CD14-positive monocyte (primary cell): ENCODE results near the gene TPP2. TPM values are rescaled to one million over a fixed set of nuclear protein-coding genes. Genes with fewer than 3 reads are reported as not detected.

Experiments
- DNase-seq, 3 donors: peaks; one replicate each; pipeline ENCODE4 v3.0.0-alpha.2; 2011 to 2022
- H2AFZ ChIP-seq: 2 replicates; pipeline ENCODE4 v1.6.0; 2012; ENCODE audit warnings: mild to moderate bottlenecking, low read depth, low read length, inconsistent platforms; ENCODE audit not compliant: insufficient read depth, poor library complexity, severe bottlenecking
- H3K27ac ChIP-seq, 2 donors: 1 replicate in 1 of 2; 2 replicates in 1 of 2; pipeline ENCODE4 v1.5.1; 2012 to 2013; ENCODE audit warnings: low read length in 2 of 2, control low read depth in 1 of 2, inconsistent platforms in 1 of 2, low read depth in 1 of 2, mild to moderate bottlenecking in 1 of 2
- H3K27me3 ChIP-seq, 2 donors: one replicate each; pipeline versions ENCODE4 v1.6.0 to v1.6.1; 2011 to 2013; ENCODE audit warnings: low read length in 2 of 2; ENCODE audit not compliant: control insufficient read depth in 2 of 2, insufficient read depth in 2 of 2
- H3K36me3 ChIP-seq, 2 donors: replicated peaks in 1 of 2; 1 replicate in 1 of 2; 2 replicates in 1 of 2; pipeline versions ENCODE4 v1.5.1 to v1.6.1; 2012 to 2013; ENCODE audit warnings: low read length in 2 of 2, control low read depth in 1 of 2, inconsistent platforms in 1 of 2, mild to moderate bottlenecking in 1 of 2; ENCODE audit not compliant: insufficient read depth in 2 of 2, control insufficient read depth in 1 of 2
- H3K4me1 ChIP-seq, 2 donors: 1 replicate in 1 of 2; 2 replicates in 1 of 2; pipeline versions ENCODE4 v1.5.1 to v1.6.1; 2012 to 2013; ENCODE audit warnings: low read length in 2 of 2, control low read depth in 1 of 2, inconsistent platforms in 1 of 2, mild to moderate bottlenecking in 1 of 2, moderate library complexity in 1 of 2; ENCODE audit not compliant: insufficient read depth in 2 of 2, control insufficient read depth in 1 of 2
- H3K4me2 ChIP-seq: replicated peaks from 2 replicates; pipeline ENCODE3; 2012; ENCODE audit warnings: low read length, moderate library complexity, mild to moderate bottlenecking; ENCODE audit not compliant: poor library complexity, severe bottlenecking; ENCODE audit errors: extremely low read depth
- H3K4me3 ChIP-seq, 3 experiments: fragments of 200-600 bp in 1 of 3; sonication (generic) in 1 of 3; replicated peaks in 1 of 3; 1 replicate in 2 of 3; 2 replicates in 1 of 3; pipeline ENCODE4 v1.5.1; 2011 to 2013; ENCODE audit warnings: low read length in 3 of 3, mild to moderate bottlenecking in 3 of 3, control low read depth in 2 of 3, low read depth in 2 of 3, inconsistent platforms in 1 of 3, moderate library complexity in 1 of 3
- H3K79me2 ChIP-seq: 2 replicates; pipeline ENCODE4 v1.6.0; 2012; ENCODE audit warnings: mild to moderate bottlenecking, control low read depth, inconsistent platforms, low read length, moderate library complexity; ENCODE audit not compliant: insufficient read depth
- H3K9ac ChIP-seq: 2 replicates; pipeline ENCODE4 v1.6.0; 2017; ENCODE audit warnings: low read length, mild to moderate bottlenecking; ENCODE audit not compliant: insufficient read depth, poor library complexity, severe bottlenecking
- H3K9me3 ChIP-seq, 2 donors: replicated peaks in 1 of 2; 1 replicate in 1 of 2; 2 replicates in 1 of 2; pipeline versions ENCODE4 v1.5.1 to v1.6.1; 2012 to 2013; ENCODE audit warnings: low read length in 2 of 2, control low read depth in 1 of 2; ENCODE audit not compliant: control insufficient read depth in 1 of 2, insufficient read depth in 1 of 2
- H4K20me1 ChIP-seq: 2 replicates; pipeline ENCODE4 v1.6.0; 2012; ENCODE audit warnings: mild to moderate bottlenecking, low read length, control low read depth, moderate library complexity; ENCODE audit not compliant: insufficient read depth
- H3K27ac Mint-ChIP-seq, 7 donors: one replicate each; pipeline ENCODE4 v1.8.0; 2020; ENCODE audit warnings: mild to moderate bottlenecking in 7 of 7, mixed read lengths in 7 of 7, moderate library complexity in 6 of 7, inconsistent platforms in 2 of 7
- H3K27me3 Mint-ChIP-seq, 3 donors: one replicate each; pipeline ENCODE4 v1.8.0; 2021 to 2022; ENCODE audit warnings: low read depth in 3 of 3, mild to moderate bottlenecking in 3 of 3, mixed read lengths in 3 of 3, moderate library complexity in 3 of 3, inconsistent platforms in 1 of 3
- H3K36me3 Mint-ChIP-seq, 2 donors: one replicate each; pipeline ENCODE4 v1.8.0; 2020; ENCODE audit warnings: mixed read lengths in 2 of 2, inconsistent platforms in 1 of 2, mild to moderate bottlenecking in 1 of 2
- H3K4me1 Mint-ChIP-seq: one replicate; pipeline ENCODE4 v1.8.0; 2020; ENCODE audit warnings: mild to moderate bottlenecking, mixed read lengths
- H3K4me3 Mint-ChIP-seq, 2 donors: one replicate each; pipeline ENCODE4 v1.8.0; 2020; ENCODE audit warnings: mild to moderate bottlenecking in 2 of 2, mixed read lengths in 2 of 2, moderate library complexity in 1 of 2
- H3K9me3 Mint-ChIP-seq, 7 donors: one replicate each; pipeline ENCODE4 v1.8.0; 2020 to 2022; ENCODE audit warnings: mixed read lengths in 7 of 7, mild to moderate bottlenecking in 6 of 7, moderate library complexity in 6 of 7, inconsistent platforms in 2 of 7
- WGBS: methylation state at CpG from one replicate; pipeline ENCODE4 v1.1.5; 2013; ENCODE audit warnings: missing lambda C conversion rate; ENCODE audit not compliant: insufficient coverage; 5-methylcytosine and 5-hydroxymethylcytosine counted together
- intact Hi-C, 2 donors: fragments of 100-400 bp; cut with micrococcal nuclease; formaldehyde crosslinking; loops; one replicate each; pipeline versions ENCODE4 v1.15.0 to v1.15.1; 2023
- polyA plus RNA-seq, 3 donors: library from polyadenylated mRNA; depleted of rRNA in 1 of 3; unstranded in 2 of 3; stranded (reverse) in 1 of 3; fragments of 300-500 nt in 2 of 3; fragments of >200 nt in 1 of 3; fragmentation: Illumina TruSeq in 2 of 3; gene quantifications; 1 replicate in 2 of 3; 2 replicates in 1 of 3; pipeline ENCODE4 v1.2.3, GENCODE V29; 2012 to 2021
- TF ChIP-seq, protein P1 (sequence below): fragments of 200-600 bp; IDR thresholded peaks from one replicate; pipeline ENCODE4 v1.8.0; 2022; ENCODE audit warnings: antibody characterized with exemption, mild to moderate bottlenecking

Gene TPP2
- polyA plus RNA-seq, 3 donors = 18.0 to 39.7 (median 26.0) TPM

GRCh38 chr13:102680842-102681740, 84.3 kb downstream of the TPP2 start:
- peak; percentile 21 to 62 (median 47) for DNase-seq
- Histone ChIP-seq H3K4me3 (no peak overlapping the region), H2AFZ (no peak overlapping the region), H3K79me2 (no peaks in the 10 kb centered on the region), H3K27ac (peak overlapping the region in 1 of 2 donors; percentile 60), H3K4me1 (peaks cover 13% of the 10 kb centered on the region in 2 donors), H3K9me3 (no peaks in the 10 kb centered on the region), H4K20me1 (no peaks in the 10 kb centered on the region), H3K4me2 (no peak overlapping the region), H3K36me3 (peaks cover 34 to 44% of the 10 kb centered on the region in 2 donors), H3K27me3 (no peaks in the 10 kb centered on the region), H3K9ac (no peak overlapping the region)
- TF ChIP-seq, protein P1, sequence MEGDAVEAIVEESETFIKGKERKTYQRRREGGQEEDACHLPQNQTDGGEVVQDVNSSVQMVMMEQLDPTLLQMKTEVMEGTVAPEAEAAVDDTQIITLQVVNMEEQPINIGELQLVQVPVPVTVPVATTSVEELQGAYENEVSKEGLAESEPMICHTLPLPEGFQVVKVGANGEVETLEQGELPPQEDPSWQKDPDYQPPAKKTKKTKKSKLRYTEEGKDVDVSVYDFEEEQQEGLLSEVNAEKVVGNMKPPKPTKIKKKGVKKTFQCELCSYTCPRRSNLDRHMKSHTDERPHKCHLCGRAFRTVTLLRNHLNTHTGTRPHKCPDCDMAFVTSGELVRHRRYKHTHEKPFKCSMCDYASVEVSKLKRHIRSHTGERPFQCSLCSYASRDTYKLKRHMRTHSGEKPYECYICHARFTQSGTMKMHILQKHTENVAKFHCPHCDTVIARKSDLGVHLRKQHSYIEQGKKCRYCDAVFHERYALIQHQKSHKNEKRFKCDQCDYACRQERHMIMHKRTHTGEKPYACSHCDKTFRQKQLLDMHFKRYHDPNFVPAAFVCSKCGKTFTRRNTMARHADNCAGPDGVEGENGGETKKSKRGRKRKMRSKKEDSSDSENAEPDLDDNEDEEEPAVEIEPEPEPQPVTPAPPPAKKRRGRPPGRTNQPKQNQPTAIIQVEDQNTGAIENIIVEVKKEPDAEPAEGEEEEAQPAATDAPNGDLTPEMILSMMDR = no peak
- Mint-ChIP-seq H3K4me3 (peak overlapping the region in 1 of 2 donors; percentile 36), H3K9me3 (peaks cover 0 to 5% (median 1%) of the 10 kb centered on the region in 7 donors), H3K4me1 (peaks cover 17% of the 10 kb centered on the region), H3K27me3 (peaks cover 2 to 3% (median 3%) of the 10 kb centered on the region in 3 donors), H3K36me3 (peaks cover 25 to 28% of the 10 kb centered on the region in 2 donors), H3K27ac (peak overlapping the region; percentile 74 to 95 (median 85))
- intact Hi-C loops = loop anchor here in 1 of 2 donors (10.0 kb wide), 1 partner anchor 114 kb away; the partner anchor contains the start of genes BIVM and POGLUT2
- WGBS = 7% methylated on average over 3 of the region's 5 CpGs

DNA sequence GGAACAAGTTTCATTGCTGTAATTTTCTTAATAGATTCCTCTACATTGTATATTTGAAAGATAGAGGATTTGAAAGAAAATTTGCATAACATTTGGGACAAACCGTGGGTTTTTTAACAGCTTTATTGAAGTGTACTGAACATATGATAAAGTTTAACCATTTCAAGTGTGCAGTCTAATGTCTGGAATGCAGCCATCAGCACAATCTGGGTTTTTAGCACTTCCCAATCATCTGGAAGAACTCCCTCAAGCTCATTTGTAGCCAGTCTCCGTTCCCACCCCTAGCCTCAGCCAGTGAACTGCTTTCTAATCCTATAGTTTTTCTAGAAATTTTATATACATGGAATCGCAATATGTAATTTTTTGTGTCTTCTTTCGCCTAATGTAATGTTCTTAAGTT, 85.4 kb downstream of the TPP2 start:
- WGBS = 100% methylated on average over 1 of the region's 4 CpGs
- Histone ChIP-seq H3K4me2 (no peak overlapping the region), H4K20me1 (no peaks in the 10 kb centered on the region), H3K9ac (no peak overlapping the region), H3K27me3 (peaks cover 0 to 5% of the 10 kb centered on the region in 2 donors), H3K4me1 (peaks cover 13% of the 10 kb centered on the region in 2 donors), H3K79me2 (no peaks in the 10 kb centered on the region), H3K27ac (no peak overlapping the region), H2AFZ (no peak overlapping the region), H3K36me3 (peaks cover 23 to 32% of the 10 kb centered on the region in 2 donors), H3K9me3 (no peaks in the 10 kb centered on the region), H3K4me3 (no peak overlapping the region)
- TF ChIP-seq, protein P1 = no peak
- Mint-ChIP-seq H3K4me1 (peaks cover 17% of the 10 kb centered on the region), H3K27ac (no peak overlapping the region), H3K27me3 (peaks cover 2 to 3% (median 2%) of the 10 kb centered on the region in 3 donors), H3K36me3 (peaks cover 18 to 19% of the 10 kb centered on the region in 2 donors), H3K4me3 (no peak overlapping the region), H3K9me3 (peaks cover 0 to 5% (median 1%) of the 10 kb centered on the region in 7 donors)
- DNase-seq = no peak
- intact Hi-C loops = loop anchor here (2.0 to 10.0 kb wide), 2 partner anchors 69 to 113 kb away; partner anchors contain the start of genes BIVM (in 1 of the 2) and POGLUT2 (in 1 of the 2)
